Stimulated activated naive B cell treated with anti-CD40 and anti-IgM and Interleukin-4, amounts not matched to agents 10 μg/mL and 1 μg/mL and 100 μg/mL, for 72 hours (primary cell): ENCODE data around the gene REEP6.
A peak's percentile ranks its signal among the peaks of the same experiment; 100 is the strongest.

Experiments used
- ATAC-seq, 2 donors: fragments of 150-1000 bp; cut with Tn5 transposase; replicated peaks; 2 replicates each; pipeline ENCODE4 v1.10.0; 2021; ENCODE audit warnings: moderate library complexity in 1 of 2
- DNase-seq: peaks from one replicate; pipeline ENCODE4 v3.0.0; 2021
- H3K27ac Mint-ChIP-seq: one replicate; pipeline ENCODE4 v1.8.0; 2022; ENCODE audit warnings: mild to moderate bottlenecking, mixed read lengths
- H3K27me3 Mint-ChIP-seq, 2 donors: one replicate each; pipeline ENCODE4 v1.8.0; 2022; ENCODE audit warnings: mixed read lengths in 2 of 2
- H3K36me3 Mint-ChIP-seq, 2 donors: one replicate each; pipeline ENCODE4 v1.8.0; 2022; ENCODE audit warnings: mixed read lengths in 2 of 2, mild to moderate bottlenecking in 1 of 2
- H3K4me1 Mint-ChIP-seq, 2 donors: one replicate each; pipeline ENCODE4 v1.8.0; 2022; ENCODE audit warnings: mixed read lengths in 2 of 2, mild to moderate bottlenecking in 1 of 2
- H3K4me3 Mint-ChIP-seq, 2 donors: one replicate each; pipeline ENCODE4 v1.8.0; 2022; ENCODE audit warnings: mild to moderate bottlenecking in 2 of 2, mixed read lengths in 2 of 2, moderate library complexity in 1 of 2
- H3K9me3 Mint-ChIP-seq, 2 donors: one replicate each; pipeline ENCODE4 v1.8.0; 2022; ENCODE audit warnings: mixed read lengths in 2 of 2, mild to moderate bottlenecking in 1 of 2

REEP6 gene

DNA sequence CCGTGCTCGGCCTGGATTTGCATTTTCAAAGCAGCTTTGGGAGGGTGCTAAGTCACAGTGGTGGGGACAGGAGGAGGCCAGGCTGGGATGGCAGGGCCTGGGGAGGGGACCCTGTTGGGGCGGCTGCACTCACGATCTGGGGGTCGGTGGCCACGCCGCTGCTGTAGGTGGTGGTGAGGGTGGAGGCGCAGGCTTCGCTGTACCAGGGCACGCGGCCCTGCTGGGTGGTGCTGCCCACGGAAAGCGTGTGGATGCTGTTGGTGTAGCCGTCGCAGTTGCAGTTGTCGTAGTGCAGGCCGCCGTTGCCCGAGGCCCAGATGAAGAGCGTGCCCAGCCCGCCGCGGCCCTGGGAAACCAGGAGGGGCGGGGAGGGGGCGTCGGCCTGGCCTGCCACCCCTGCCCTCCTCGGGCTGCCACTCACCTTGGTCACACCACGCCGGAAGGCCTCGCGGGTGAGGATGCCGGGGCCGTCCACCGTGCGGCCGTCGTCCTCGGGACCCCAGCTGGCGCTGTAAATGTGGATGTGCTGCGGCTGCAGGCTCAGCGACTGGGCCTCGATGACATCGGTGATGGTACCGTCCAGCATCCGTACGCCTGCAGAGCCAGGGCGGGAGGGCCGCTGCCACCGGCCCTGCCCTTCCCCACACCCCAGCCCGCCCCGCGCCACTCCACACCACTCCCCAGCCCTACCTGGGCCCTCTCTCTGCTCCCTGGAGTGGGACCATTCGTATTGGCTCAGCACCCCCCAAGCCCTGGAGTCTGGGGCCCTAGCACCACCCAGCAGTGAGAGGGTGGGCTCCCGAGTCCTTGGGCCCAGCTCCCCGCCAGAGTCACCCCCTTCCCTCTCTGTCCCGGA is 4.0 kb upstream of the REEP6 start:
- Mint-ChIP-seq H3K27ac (no peak overlapping the region), H3K4me3 (no peak overlapping the region), H3K9me3 (no peaks in the 10 kb centered on the region), H3K27me3 (peaks cover 9 to 12% of the 10 kb centered on the region in 2 donors), H3K36me3 (no peaks in the 10 kb centered on the region), H3K4me1 (peaks cover 9 to 14% of the 10 kb centered on the region in 2 donors)
- ATAC-seq: no peak
- DNase-seq: no peak

DNA sequence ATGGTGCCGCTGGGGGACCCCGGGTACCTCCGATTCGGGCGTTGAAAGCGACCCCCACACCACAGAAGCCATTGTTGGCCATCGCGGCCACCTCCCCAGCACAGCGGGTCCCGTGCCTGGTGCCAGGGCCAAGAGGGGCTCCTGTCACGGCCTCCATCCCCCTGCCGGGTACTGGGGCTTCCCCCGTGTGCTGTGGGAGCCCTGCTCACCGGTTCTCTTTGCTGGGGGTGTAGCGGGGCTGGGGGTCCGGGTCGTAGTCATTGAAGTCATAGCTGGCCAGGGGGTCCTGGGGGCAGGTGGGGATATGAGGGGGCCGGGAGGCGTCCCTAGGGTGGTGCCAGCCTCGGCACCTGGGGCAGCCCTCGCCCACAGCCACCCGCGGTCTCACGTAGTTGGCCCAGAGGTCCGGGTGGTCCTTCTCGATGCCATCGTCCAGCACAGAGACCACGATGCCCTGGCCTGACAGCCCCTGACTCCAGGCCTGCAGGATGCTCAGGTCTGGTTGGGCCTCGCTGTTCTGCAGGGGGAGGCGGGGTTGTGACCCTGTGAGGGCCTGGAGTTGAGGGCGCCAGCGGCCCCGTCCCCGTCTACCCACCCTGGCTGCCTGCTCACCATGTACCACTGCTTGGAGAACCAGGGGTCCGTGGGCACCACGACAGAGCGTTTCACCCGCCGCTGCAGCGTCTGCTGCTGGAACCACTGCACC is 3.3 kb upstream of the REEP6 start:
- Mint-ChIP-seq H3K4me3 (no peak overlapping the region), H3K9me3 (no peaks in the 10 kb centered on the region), H3K4me1 (peaks cover 9 to 14% of the 10 kb centered on the region in 2 donors), H3K27me3 (peaks cover 13 to 18% of the 10 kb centered on the region in 2 donors), H3K27ac (no peak overlapping the region), H3K36me3 (no peaks in the 10 kb centered on the region)
- ATAC-seq (no peak), DNase-seq (no peak)

DNA sequence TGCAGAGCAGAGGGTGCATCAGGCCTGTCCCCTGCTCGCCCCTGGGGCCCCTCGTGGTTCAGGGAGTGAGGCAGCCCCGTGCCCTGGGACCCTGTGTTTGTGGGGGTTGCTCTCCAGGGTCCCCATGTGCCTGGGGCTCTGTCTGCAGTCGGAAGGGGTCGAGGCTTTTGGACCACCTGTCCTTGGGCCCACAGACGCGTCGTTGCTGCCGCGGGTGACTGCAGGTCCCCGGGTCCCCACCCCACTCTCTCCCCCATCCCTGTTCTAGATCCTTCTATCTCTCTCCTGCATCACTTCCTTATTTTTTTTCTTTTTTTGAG is 2.7 kb upstream of the REEP6 start:
- H3K4me3 Mint-ChIP-seq: no peak overlapping the region
- ATAC-seq: no peak
- no peaks in the 10 kb centered on the region for H3K36me3 Mint-ChIP-seq

DNA sequence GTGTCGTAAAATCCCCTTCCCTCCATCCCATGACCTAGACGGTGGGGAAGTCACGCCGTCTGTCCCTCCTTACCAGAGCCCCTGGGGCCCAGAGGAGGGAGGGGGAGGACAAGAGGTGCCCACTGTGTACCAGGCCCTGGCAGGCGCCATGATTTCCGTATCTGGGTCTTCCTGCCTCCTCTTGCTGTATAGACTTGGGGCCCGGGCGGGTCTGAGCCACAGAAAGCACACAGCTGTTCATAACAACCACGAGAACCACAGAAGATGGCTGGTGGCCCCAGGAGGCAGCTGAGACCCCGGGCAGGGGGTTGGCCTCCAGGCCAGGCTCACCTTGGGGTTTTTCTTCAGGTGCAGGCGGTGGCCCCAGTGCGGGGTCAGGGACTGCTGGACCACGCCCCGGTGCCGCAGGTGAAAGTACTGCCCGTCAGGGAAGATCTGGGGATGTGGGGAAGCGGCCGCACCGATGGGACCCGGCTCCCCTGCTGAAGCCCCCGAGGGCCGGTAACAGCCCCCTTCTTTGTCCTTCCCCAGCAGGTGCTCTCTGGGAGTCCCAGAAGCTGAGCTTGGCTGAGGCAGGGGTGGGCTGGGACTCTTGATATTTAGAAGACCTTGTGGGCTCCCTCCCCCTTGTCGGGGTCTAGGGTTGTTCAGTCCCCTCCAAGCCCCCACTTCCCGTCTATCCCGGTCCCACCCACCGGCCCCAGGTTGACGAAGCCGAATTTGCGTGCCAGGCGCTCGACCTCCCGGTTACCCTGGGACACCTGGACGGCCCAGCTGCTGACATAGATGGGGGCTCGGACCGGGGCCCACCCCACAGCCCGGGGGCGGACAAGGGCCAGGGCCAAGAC is 1.3 kb upstream of the REEP6 start:
- peak overlapping the region; percentile 62 to 87 for H3K4me3 Mint-ChIP-seq
- no peak overlapping the region for H3K27ac Mint-ChIP-seq
- no peaks in the 10 kb centered on the region for H3K36me3 Mint-ChIP-seq
- no peaks in the 10 kb centered on the region for H3K9me3 Mint-ChIP-seq
- H3K4me1 Mint-ChIP-seq: peaks cover 9 to 14% of the 10 kb centered on the region in 2 donors
- H3K27me3 Mint-ChIP-seq: peaks cover 14 to 22% of the 10 kb centered on the region in 2 donors
- DNase-seq (no peak), ATAC-seq (no peak)

More for the DNA sequence above, 2.7 kb upstream of the REEP6 start:
- Mint-ChIP-seq H3K27ac (no peak overlapping the region), H3K4me1 (peaks cover 9 to 14% of the 10 kb centered on the region in 2 donors), H3K27me3 (peaks cover 14 to 22% of the 10 kb centered on the region in 2 donors), H3K9me3 (no peaks in the 10 kb centered on the region)
- no peak for DNase-seq

- DNase-seq (peak; percentile 96), ATAC-seq (peak; percentile 91 to 92)
- H3K27me3 Mint-ChIP-seq: peaks cover 14 to 22% of the 10 kb centered on the region in 2 donors
- H3K4me1 Mint-ChIP-seq: peaks cover 9 to 14% of the 10 kb centered on the region in 2 donors
- H3K4me3 Mint-ChIP-seq: peak within 1 kb of the TSS; percentile 87 to 93
- no peaks in the 10 kb centered on the region for H3K9me3 Mint-ChIP-seq
- H3K27ac Mint-ChIP-seq: peak within 1 kb of the TSS; percentile 90
- no peaks in the 10 kb centered on the region for H3K36me3 Mint-ChIP-seq
Observed at GRCh38 chr19:1490311-1491113, 469 bp upstream of the REEP6 start, which contains the start of gene PCSK4. PCSK4 (minus strand) TSS chr19:1490350; CDS start chr19:1490346, 4 bp downstream.

DNA sequence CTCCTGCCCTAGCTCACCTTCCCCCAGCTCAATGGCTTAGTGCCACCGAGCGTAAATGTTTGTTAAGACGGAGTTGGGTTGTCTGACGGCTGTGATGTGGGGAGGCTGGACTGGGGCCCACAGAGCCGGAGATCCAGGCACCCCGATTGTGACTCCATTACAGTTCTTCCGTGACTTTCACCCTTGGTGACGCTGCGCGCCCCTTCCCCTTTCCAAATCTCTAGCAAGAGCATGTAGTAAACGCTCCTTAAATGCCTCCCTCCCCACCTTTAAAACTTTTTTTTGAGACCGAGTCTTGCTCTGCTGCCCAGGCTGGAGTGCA is 829 bp downstream of the REEP6 start:
- peaks cover 9 to 14% of the 10 kb centered on the region in 2 donors for H3K4me1 Mint-ChIP-seq
- no peaks in the 10 kb centered on the region for H3K9me3 Mint-ChIP-seq
- H3K27ac Mint-ChIP-seq: no peak overlapping the region
- peak overlapping the region; percentile 61 to 62 for H3K4me3 Mint-ChIP-seq
- DNase-seq (no peak), ATAC-seq (no peak)
- peaks cover 18 to 29% of the 10 kb centered on the region in 2 donors for H3K27me3 Mint-ChIP-seq
- H3K36me3 Mint-ChIP-seq: no peaks in the 10 kb centered on the region

- no peak overlapping the region for H3K4me3 Mint-ChIP-seq
- peaks cover 9 to 14% of the 10 kb centered on the region in 2 donors for H3K4me1 Mint-ChIP-seq
- DNase-seq (no peak), ATAC-seq (no peak)
- H3K9me3 Mint-ChIP-seq: no peaks in the 10 kb centered on the region
- H3K36me3 Mint-ChIP-seq: no peaks in the 10 kb centered on the region
- H3K27ac Mint-ChIP-seq: no peak overlapping the region
- peaks cover 21 to 33% of the 10 kb centered on the region in 2 donors for H3K27me3 Mint-ChIP-seq
Observed at GRCh38 chr19:1492474-1493006, 1.6 kb downstream of the REEP6 start.

GRCh38 chr19:1494115-1494815 is 3.3 kb downstream of the REEP6 start:
- H3K9me3 Mint-ChIP-seq: no peaks in the 10 kb centered on the region
- peaks cover 8% of the 10 kb centered on the region in 2 donors for H3K4me1 Mint-ChIP-seq
- ATAC-seq (no peak), DNase-seq (no peak)
- no peak overlapping the region for H3K4me3 Mint-ChIP-seq
- no peaks in the 10 kb centered on the region for H3K36me3 Mint-ChIP-seq
- peaks cover 18 to 30% of the 10 kb centered on the region in 2 donors for H3K27me3 Mint-ChIP-seq
- no peak overlapping the region for H3K27ac Mint-ChIP-seq

- ATAC-seq (no peak), DNase-seq (no peak)
- H3K27ac Mint-ChIP-seq: no peak overlapping the region
- peaks cover 0 to 5% of the 10 kb centered on the region in 2 donors for H3K4me1 Mint-ChIP-seq
- no peaks in the 10 kb centered on the region for H3K9me3 Mint-ChIP-seq
- H3K4me3 Mint-ChIP-seq: no peak overlapping the region
- H3K36me3 Mint-ChIP-seq: no peaks in the 10 kb centered on the region
- H3K27me3 Mint-ChIP-seq: peaks cover 18 to 30% of the 10 kb centered on the region in 2 donors
Observed at GRCh38 chr19:1495051-1495798, 4.2 kb downstream of the REEP6 start.

- H3K4me1 Mint-ChIP-seq: peaks cover 0 to 2% of the 10 kb centered on the region in 2 donors
- H3K27me3 Mint-ChIP-seq: peaks cover 21 to 30% of the 10 kb centered on the region in 2 donors
- ATAC-seq (no peak), DNase-seq (no peak)
- no peak overlapping the region for H3K4me3 Mint-ChIP-seq
- H3K36me3 Mint-ChIP-seq: no peaks in the 10 kb centered on the region
- no peaks in the 10 kb centered on the region for H3K9me3 Mint-ChIP-seq
- no peak overlapping the region for H3K27ac Mint-ChIP-seq
Observed at GRCh38 chr19:1495799-1496713, 5.1 kb downstream of the REEP6 start.

- H3K36me3 Mint-ChIP-seq: no peaks in the 10 kb centered on the region
- H3K4me1 Mint-ChIP-seq: no peaks in the 10 kb centered on the region
- no peaks in the 10 kb centered on the region for H3K9me3 Mint-ChIP-seq
- no peak overlapping the region for H3K4me3 Mint-ChIP-seq
- no peak overlapping the region for H3K27ac Mint-ChIP-seq
- ATAC-seq: no peak
- H3K27me3 Mint-ChIP-seq: peaks cover 20 to 25% of the 10 kb centered on the region in 2 donors
- DNase-seq: no peak
Observed at GRCh38 chr19:1496714-1497577, 6.0 kb downstream of the REEP6 start.
